ENCODE measurements around the gene ZNF107.

The ZNF107 gene

GRCh38 chr7:64632029-64632428, 33.9 kb upstream of the ZNF107 start:
- TF ChIP-seq CTCF (IDR thresholded peaks at IDR 0.05; ENCODE audit: borderline replicate concordance, extremely low read depth, low read length, poor library complexity, severe bottlenecking): no peak
- no peak for TF ChIP-seq EZH2 (IDR thresholded peaks at IDR 0.05; ENCODE audit: borderline replicate concordance, low read depth, low read length, severe bottlenecking)
- Histone ChIP-seq H3K4me2 (ENCODE audit: insufficient read depth, low read length) (no peak overlapping the region), H3K9ac (ENCODE audit: low read depth, low read length) (no peak overlapping the region), H3K79me2 (ENCODE audit: insufficient read depth, low read length) (no peaks in the 10 kb centered on the region), H3K27me3 (ENCODE audit: insufficient read depth, low read length, poor library complexity) (no peaks in the 10 kb centered on the region), H3K4me1 (ENCODE audit: insufficient read depth, low read length) (no peaks in the 10 kb centered on the region), H4K20me1 (ENCODE audit: insufficient read depth, low read length) (no peaks in the 10 kb centered on the region), H2AFZ (ENCODE audit: low read depth, low read length) (no peak overlapping the region), H3K27ac (ENCODE audit: low read length) (no peak overlapping the region), H3K36me3 (ENCODE audit: insufficient read depth, low read length) (no peaks in the 10 kb centered on the region), H3K9me3 (ENCODE audit: insufficient read depth, low read length, severe bottlenecking) (no peaks in the 10 kb centered on the region), H3K4me3 (ENCODE audit: low read depth in 1 of 2, low read length in 2 of 2) (no peak overlapping the region)
- no peak for ATAC-seq (ENCODE audit: insufficient read depth, low read depth)
- no peak for DNase-seq

GRCh38 chr7:64633401-64633800, 32.5 kb upstream of the ZNF107 start:
- no peaks in the 10 kb centered on the region for H3K9me3 ChIP-seq (ENCODE audit: insufficient read depth, low read length, severe bottlenecking)
- H3K4me3 ChIP-seq (ENCODE audit: low read depth in 1 of 2, low read length in 2 of 2): no peak overlapping the region
- no peak overlapping the region for H3K27ac ChIP-seq (ENCODE audit: low read length)
- TF ChIP-seq CTCF (IDR thresholded peaks at IDR 0.05; ENCODE audit: borderline replicate concordance, extremely low read depth, low read length, poor library complexity, severe bottlenecking): no peak
- no peak for TF ChIP-seq EZH2 (IDR thresholded peaks at IDR 0.05; ENCODE audit: borderline replicate concordance, low read depth, low read length, severe bottlenecking)
- H3K4me2 ChIP-seq (ENCODE audit: insufficient read depth, low read length): no peak overlapping the region
- no peaks in the 10 kb centered on the region for H3K27me3 ChIP-seq (ENCODE audit: insufficient read depth, low read length, poor library complexity)
- ATAC-seq (ENCODE audit: insufficient read depth, low read depth) (no peak), DNase-seq (no peak)
- no peaks in the 10 kb centered on the region for H3K36me3 ChIP-seq (ENCODE audit: insufficient read depth, low read length)
- H3K4me1 ChIP-seq (ENCODE audit: insufficient read depth, low read length): no peaks in the 10 kb centered on the region
- H3K9ac ChIP-seq (ENCODE audit: low read depth, low read length): no peak overlapping the region
- H4K20me1 ChIP-seq (ENCODE audit: insufficient read depth, low read length): no peaks in the 10 kb centered on the region
- no peaks in the 10 kb centered on the region for H3K79me2 ChIP-seq (ENCODE audit: insufficient read depth, low read length)
- H2AFZ ChIP-seq (ENCODE audit: low read depth, low read length): no peak overlapping the region

GRCh38 chr7:64634406-64635062, 31.4 kb upstream of the ZNF107 start:
- TF ChIP-seq CTCF (IDR thresholded peaks at IDR 0.05; ENCODE audit: borderline replicate concordance, extremely low read depth, low read length, poor library complexity, severe bottlenecking): no peak
- no peak for TF ChIP-seq EZH2 (IDR thresholded peaks at IDR 0.05; ENCODE audit: borderline replicate concordance, low read depth, low read length, severe bottlenecking)
- H3K4me1 ChIP-seq (ENCODE audit: insufficient read depth, low read length): no peaks in the 10 kb centered on the region
- no peak for DNase-seq
- H3K36me3 ChIP-seq (ENCODE audit: insufficient read depth, low read length): no peaks in the 10 kb centered on the region
- no peak overlapping the region for H3K27ac ChIP-seq (ENCODE audit: low read length)
- no peaks in the 10 kb centered on the region for H4K20me1 ChIP-seq (ENCODE audit: insufficient read depth, low read length)
- H3K79me2 ChIP-seq (ENCODE audit: insufficient read depth, low read length): no peaks in the 10 kb centered on the region
- no peak overlapping the region for H3K4me2 ChIP-seq (ENCODE audit: insufficient read depth, low read length)
- no peak overlapping the region for H3K9ac ChIP-seq (ENCODE audit: low read depth, low read length)
- no peaks in the 10 kb centered on the region for H3K9me3 ChIP-seq (ENCODE audit: insufficient read depth, low read length, severe bottlenecking)
- H3K27me3 ChIP-seq (ENCODE audit: insufficient read depth, low read length, poor library complexity): no peaks in the 10 kb centered on the region
- ATAC-seq (ENCODE audit: insufficient read depth, low read depth): no peak
- H3K4me3 ChIP-seq (ENCODE audit: low read depth in 1 of 2, low read length in 2 of 2): no peak overlapping the region
- H2AFZ ChIP-seq (ENCODE audit: low read depth, low read length): no peak overlapping the region
